CD1c-positive myeloid dendritic cell (primary cell): ENCODE results near the gene KLF14.
"Not testable (repeated sequence)": the region's sequence is repeated elsewhere in the genome, so short reads cannot be mapped to it uniquely, and the experiment has no call there.

Source experiments
- DNase-seq: peaks from one replicate; pipeline ENCODE4 v3.0.0-alpha.2; 2016; ENCODE audit errors: extremely low spot score

Gene KLF14

DNA sequence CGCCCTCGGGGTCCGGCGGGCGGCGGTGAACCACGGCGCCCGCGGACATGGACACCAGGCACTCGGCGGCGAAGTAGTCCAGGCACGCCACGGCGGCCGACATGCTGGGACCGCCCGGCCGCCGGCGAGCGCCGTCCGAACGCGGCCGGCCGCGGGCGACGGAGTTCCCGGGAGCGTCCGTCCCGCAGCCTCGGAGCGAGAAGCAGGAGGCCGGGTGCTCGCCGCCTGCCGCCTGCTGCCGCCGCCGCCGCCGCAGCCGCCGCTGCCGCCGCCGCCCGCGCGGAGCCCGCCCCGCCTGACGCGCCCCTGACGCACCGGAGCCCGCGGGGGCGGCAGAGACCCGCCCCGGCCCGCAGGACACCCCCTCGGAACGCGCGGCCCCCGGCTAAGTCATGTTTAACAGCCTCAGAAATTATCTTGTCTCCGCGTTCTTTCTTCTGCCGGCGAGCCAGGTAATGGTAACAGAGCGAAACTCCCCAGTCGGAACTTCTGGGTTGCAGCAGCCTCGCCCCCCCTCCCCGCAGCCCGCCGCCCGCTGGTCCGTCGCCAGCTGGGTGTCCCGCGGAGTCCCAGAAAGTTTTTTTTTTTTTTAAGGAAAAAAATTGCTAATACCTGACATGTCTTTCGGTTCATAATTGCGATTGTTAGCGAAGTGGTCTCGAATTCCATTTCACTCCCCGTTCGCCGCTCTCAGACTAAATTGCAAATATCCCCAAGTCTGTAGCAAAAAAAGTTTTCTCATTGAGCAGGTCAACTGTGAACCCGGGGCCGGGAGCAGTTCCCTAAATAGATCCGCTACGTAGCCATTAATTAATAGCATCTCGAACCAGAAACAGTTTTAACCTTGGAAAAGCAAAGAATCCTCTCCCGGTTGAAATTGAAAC is at the start of gene KLF14:
Gene KLF14, minus strand, starts transcription at position 277 of the 884 bp plus-strand sequence. Its CDS starts 174 bp downstream, at position 103.
- DNase-seq = peak; percentile 48

- no peak for DNase-seq
These were observed 47.3 kb upstream of the KLF14 start for GRCh38 chr7:130781346-130781745.

- no peak for DNase-seq
These were observed 43.4 kb upstream of the KLF14 start for GRCh38 chr7:130777426-130777825.

GRCh38 chr7:130772456-130772855 is 38.4 kb upstream of the KLF14 start:
- not testable (repeated sequence) for DNase-seq

DNA sequence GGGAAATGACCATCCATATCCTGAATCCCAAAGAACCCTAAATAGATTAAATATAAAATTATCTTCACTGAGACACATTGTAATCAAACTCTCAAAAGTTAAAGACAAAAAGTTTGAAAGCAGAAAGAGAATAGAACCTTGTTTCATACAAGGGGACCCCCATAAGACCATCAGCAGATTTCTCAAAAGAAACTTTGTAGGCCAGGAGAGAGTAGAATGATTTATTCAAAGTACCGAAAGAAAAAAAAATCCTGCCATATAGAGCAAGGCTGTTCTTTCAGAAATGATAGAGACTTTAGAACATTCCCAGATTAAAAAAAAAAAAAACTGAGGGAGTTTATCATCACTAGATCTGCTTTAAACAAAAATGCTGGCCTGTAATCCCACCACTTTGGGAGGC is 34.8 kb upstream of the KLF14 start:
- DNase-seq = no peak

DNA sequence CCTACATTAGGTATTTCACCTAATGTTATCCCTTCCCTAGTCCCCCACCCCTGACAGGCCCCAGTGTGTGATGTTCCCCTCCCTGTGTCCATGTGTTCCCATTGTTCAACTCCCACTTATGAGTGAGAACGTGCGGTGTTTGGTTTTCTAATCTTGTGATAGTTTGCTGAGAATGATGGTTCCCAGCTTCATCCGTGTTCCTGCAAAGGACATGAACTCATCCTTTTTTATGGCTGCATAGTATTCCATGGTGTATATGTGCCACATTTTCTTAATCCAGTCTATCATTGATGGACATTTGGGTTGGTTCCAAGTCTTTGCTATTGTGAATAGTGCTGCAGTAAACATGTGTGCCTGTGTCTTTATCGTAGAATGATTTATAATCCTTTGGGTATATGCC is 30.6 kb upstream of the KLF14 start:
- DNase-seq = not testable (repeated sequence)

DNA sequence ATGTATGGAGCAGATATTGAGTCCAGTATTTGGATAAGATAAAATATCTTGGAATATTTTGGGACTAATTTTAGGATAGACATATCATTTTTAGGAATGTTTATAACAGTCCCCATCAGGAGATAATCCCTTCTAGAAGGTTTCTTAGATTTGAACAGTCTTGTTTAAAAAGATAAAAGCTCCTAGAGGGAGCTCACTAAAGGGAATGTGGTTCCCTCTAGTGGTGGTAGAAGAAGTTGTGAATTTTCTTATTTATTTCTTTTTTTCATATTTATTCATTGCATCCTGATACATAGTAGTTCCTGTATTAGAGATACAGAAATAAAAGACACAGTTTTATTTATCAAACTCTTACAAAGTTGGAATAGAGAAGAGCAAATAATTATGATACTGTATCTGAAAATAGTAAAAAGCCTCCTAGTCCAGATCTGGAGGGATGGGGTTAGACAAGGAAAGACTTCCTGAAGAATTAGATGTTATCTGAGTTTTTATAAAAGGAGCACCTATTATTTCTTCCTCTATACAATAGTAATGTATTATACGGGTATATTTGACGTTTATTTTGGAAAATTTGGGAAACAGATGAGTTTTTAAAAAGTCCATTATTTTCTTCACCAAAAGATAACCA is 24.5 kb upstream of the KLF14 start:
- DNase-seq = peak; percentile 57

DNA sequence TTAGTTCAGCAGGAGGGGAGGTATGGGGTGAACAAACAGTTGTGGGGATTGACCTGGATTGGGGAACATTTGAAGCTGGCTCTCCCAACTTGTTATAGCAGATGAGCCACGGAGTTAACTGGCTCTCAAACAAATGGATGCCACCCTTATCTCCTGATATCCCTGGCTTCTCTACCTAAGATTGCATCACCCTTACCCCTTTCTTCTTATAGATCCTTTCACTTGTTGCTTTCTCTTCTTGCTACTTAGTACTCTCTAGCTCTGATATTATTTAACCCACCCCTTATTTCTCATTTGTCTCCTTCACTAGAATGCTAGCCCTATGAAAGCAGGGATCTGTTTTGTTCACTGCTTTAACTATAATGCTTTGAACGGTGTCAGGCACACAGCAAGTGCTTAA is 22.3 kb upstream of the KLF14 start:
- DNase-seq = no peak

DNA sequence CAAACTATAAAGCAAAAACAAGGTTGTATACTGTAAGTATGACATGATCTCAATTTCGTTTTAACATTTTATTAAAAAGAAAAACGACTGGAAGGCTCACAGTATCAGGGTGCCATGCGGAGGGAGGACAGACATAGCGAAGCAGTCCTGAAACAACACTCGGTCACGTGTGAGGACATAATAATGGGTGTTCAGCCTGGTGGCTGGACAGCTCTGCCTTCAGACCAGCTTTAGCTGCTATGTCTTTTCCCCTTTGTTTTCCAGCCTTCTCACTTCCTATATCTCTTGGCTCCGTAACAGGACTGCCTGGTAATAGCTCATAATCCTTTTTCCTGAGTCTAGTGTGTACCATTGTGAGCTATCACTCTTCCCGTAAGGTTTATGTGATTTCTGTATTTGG is 18.4 kb upstream of the KLF14 start:
- DNase-seq = no peak

GRCh38 chr7:130750755-130751154 is 16.7 kb upstream of the KLF14 start:
- no peak for DNase-seq

GRCh38 chr7:130748531-130749389 is 14.8 kb upstream of the KLF14 start:
- no peak for DNase-seq

- peak; percentile 64 for DNase-seq
These were observed 7.5 kb upstream of the KLF14 start for GRCh38 chr7:130741331-130741995.

DNA sequence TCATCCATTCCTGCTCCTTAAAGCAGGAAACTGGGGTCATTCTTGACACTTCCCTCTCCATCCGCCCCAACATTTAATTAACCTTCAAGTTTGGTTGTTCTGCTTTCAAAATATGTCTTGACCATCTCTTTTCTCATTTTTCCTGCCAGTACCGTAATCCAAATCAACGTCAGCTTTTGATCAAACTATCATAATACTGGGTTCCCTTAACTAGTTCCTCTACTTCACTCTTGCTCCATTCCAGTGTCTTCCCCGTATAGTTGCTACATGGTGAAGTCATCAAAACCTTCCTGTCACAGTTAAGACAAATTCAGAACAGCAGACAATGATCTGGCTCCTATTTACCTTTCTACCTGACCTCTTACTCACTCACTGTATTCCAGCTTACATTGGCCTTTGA is 6.6 kb upstream of the KLF14 start:
- peak; percentile 57 for DNase-seq

DNA sequence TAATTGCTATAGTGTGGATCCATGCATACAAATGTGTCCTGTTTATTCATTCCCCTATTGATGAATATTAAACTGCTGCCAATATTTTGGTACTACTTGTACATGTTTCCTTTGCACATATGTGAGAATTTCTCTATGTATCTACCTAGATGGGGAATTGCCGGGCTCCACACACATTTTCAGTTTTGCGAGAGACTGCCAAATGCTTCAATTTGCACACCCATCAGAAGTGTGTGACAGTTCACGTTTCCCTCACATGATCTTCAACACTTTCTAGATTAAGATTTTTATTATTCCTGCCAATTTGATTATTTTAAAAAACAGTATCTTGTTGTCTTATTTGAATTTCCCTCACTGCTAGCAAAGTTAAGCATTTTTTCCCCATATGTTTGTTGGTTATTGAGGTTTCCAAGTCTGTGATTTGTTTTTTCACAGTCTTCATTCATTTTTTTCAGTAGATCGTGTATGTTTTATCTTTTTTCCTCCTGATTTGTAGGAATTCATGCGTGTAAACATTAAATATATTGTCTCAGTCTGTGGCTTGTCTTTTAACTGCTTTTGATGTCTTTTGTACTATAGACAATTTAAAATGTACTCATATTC is 2.4 kb upstream of the KLF14 start:
- no peak for DNase-seq

DNA sequence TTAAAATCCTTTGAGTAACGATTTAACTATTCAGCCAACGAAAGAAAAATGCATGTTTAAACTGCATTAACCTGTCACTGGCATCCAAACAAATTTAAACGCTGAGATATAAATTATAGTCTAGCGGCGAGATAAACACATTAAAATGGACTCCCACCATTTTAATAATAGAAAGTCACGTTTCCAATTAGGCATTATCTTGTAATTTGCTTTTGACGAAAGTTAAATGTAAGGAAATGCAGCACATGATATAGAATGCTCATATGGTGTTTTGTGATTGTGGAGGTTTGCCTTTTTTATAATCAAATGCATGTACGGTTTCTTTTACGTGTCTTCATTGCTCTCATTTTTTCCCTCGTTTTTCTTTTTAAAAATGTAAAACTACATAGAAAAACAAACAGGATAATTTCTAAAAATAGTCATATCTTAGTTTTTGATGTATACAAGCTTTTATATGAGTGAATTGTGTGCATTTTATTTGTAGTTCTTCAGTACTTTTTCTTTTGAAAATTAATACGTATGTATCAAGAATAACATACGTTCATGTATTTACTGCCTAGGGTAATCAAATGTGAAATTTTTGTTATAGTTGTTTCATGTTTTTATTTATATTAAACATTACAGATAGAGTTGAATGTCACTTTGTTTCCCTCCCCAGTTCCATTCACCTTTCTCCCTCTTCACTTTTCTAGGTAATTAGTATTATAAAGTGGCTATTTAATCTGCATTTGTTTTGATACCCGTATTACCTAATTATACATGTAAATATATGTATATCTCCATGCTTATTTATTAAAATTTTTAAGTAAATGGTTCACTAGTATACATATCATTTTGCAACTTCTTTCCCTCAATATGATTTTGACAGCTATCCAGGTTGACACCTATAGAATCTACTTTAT is 1.1 kb upstream of the KLF14 start:
- no peak for DNase-seq

GRCh38 chr7:130732980-130733930 is 752 bp downstream of the KLF14 start:
- no peak for DNase-seq

DNA sequence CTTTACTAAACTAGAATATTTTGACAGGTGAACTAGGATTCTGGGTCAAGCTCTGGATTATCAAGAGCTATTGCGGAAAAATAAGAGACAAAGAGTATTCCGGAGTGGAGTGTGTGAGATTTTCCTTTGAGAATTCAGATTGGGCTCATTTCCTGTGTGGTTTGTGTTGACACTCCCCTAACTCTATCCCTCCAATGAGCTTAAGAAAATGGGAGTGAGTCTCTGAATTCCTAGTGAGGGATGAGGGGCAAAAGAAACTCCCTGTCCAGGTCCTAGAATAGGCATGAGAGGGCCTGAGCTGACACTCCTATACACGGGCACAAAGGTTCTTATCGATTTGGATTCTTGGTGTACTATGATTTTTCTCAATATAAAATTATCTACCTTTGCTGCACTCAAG is 10.2 kb downstream of the KLF14 start:
- DNase-seq = no peak

GRCh38 chr7:130721486-130722277 is 12.3 kb downstream of the KLF14 start:
- DNase-seq = peak; percentile 41
